ENCODE results near the gene TMEM107. TPM values are rescaled to one million over a fixed set of nuclear protein-coding genes. Genes with fewer than 3 reads are reported as not detected.
A peak's percentile ranks its signal among the peaks of the same experiment; 100 is the strongest.

TMEM107 gene
- total and polyA plus RNA-seq, 4 experiments from 2014 or later = 25.0 to 43.7 (median 33.9) TPM

- Mint-ChIP-seq H3K9me3 (peaks cover 0 to 26% (median 0%) of the 10 kb centered on the region in 8 donors), H3K27me3 (peaks cover 12 to 35% of the 10 kb centered on the region in 2 donors), H3K36me3 (peaks cover 0 to 35% of the 10 kb centered on the region in 2 donors), H3K4me1 (peaks cover 48 to 70% (median 59%) of the 10 kb centered on the region in 4 donors), H3K4me3 (peak overlapping the region; percentile 85 to 99 (median 92)), H3K27ac (peak overlapping the region; percentile 69 to 100 (median 89))
- Histone ChIP-seq H3K27ac (ENCODE audit: low read depth, low read length) (no peak overlapping the region), H3K27me3 (ENCODE audit: insufficient read depth, low read length) (peaks cover 20% of the 10 kb centered on the region), H3K36me3 (ENCODE audit: insufficient read depth, low read length) (no peaks in the 10 kb centered on the region), H3K4me3 (ENCODE audit: low read length in 2 of 2) (peak overlapping the region; percentile 49 to 68), H3K9me3 (ENCODE audit: control insufficient read depth in 1 of 2, low read length in 2 of 2) (no peaks in the 10 kb centered on the region), H3K4me1 (ENCODE audit: insufficient read depth, low read length) (peaks cover 69% of the 10 kb centered on the region)
- intact Hi-C loops (cut with micrococcal nuclease) = loop anchor here (1.0 kb wide), 1 partner anchor 14 kb away; no protein-coding TSS in a partner anchor
- peak in 4 of 5 donors; percentile 21 to 27 (median 23) for DNase-seq
- POLR2A ChIA-PET (ENCODE audit: partially characterized antibody) = interaction anchor here (0.8 to 9.5 kb wide), 18 partner anchors 14 to 438 kb away, joined by 3 to 152 read pairs (median 4); partner anchors contain the start of genes BORCS6, CTC1, RNF227 and SLC25A35
- CTCF ChIA-PET (ENCODE audit: partially characterized antibody) = interaction anchor here (0.6 to 2.8 kb wide), 6 partner anchors 14 to 1077 kb away, joined by 3 to 21 read pairs (median 4); no protein-coding TSS in a partner anchor
Measured at GRCh38 chr17:8124350-8125153, 51.6 kb downstream of the TMEM107 start.

DNA sequence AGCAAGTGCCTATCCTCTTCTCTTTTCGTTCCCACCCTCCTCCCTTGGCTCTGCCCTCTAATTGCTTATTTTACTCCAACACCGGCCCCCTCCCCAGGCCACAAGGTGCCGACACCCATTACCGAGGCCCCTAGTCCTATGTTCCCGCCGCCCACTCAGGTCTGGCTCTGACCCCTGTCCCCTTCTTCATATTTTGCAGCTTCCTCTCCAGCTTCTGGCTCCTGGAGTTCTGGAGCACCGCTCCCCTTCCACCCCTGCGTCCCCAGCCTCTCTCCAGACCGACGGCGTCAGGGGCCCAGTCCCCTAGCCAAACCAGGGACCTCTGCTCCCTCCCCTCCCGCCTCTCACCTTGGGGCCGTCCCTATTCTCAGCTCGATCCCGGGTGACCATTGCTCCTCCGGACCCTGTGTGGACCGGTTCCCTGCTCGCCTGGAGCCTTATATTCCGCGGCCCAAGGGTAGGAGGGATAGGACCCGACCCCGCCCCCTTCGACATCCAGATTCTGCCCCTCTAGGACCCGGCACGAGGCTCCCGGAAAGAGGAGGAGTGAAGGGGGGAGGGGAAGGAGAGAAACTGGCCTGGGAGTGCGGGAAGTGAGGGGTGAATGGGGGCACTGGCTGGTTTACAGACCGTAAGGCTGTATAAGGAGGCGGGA, 52.4 kb downstream of the TMEM107 start, which contains the start of gene HES7:
TSS of gene HES7 (minus strand) at position 412 of the 655 bp plus-strand sequence. CDS start at position 390, 22 bp downstream.
- ChIA-PET POLR2A (ENCODE audit: partially characterized antibody) (interaction anchor here (0.8 to 9.5 kb wide), 17 partner anchors 14 to 438 kb away, joined by 3 to 152 read pairs (median 5); partner anchors contain the start of genes BORCS6, CTC1, RNF227 and SLC25A35), CTCF (ENCODE audit: partially characterized antibody) (interaction anchor here (0.7 to 2.8 kb wide), 7 partner anchors 13 to 177 kb away, joined by 3 to 21 read pairs (median 4); no protein-coding TSS in a partner anchor)
- peaks cover 69% of the 10 kb centered on the region for H3K4me1 ChIP-seq (ENCODE audit: insufficient read depth, low read length)
- peak within 1 kb of the TSS; percentile 85 to 99 (median 92) for H3K4me3 Mint-ChIP-seq
- H3K27ac Mint-ChIP-seq = peak within 1 kb of the TSS; percentile 77 to 100 (median 89)
- H3K9me3 ChIP-seq (ENCODE audit: control insufficient read depth in 1 of 2, low read length in 2 of 2) = no peaks in the 10 kb centered on the region
- H3K36me3 ChIP-seq (ENCODE audit: insufficient read depth, low read length) = no peaks in the 10 kb centered on the region
- H3K27ac ChIP-seq (ENCODE audit: low read depth, low read length) = no peak within 1 kb of the TSS
- H3K4me1 Mint-ChIP-seq = peaks cover 49 to 77% (median 64%) of the 10 kb centered on the region in 4 donors
- peaks cover 0 to 32% (median under 1%) of the 10 kb centered on the region in 8 donors for H3K9me3 Mint-ChIP-seq
- H3K27me3 Mint-ChIP-seq = peaks cover 12 to 40% of the 10 kb centered on the region in 2 donors
- H3K27me3 ChIP-seq (ENCODE audit: insufficient read depth, low read length) = peaks cover 20% of the 10 kb centered on the region
- peaks cover 0 to 41% of the 10 kb centered on the region in 2 donors for H3K36me3 Mint-ChIP-seq
- H3K4me3 ChIP-seq (ENCODE audit: low read length in 2 of 2) = peak within 1 kb of the TSS; percentile 49 to 68
- no peak for DNase-seq
- intact Hi-C loops (cut with micrococcal nuclease) = no loop called here

GRCh38 chr17:8122924-8123694, 53.1 kb downstream of the TMEM107 start:
- Histone ChIP-seq H3K27me3 (ENCODE audit: insufficient read depth, low read length) (peaks cover 20% of the 10 kb centered on the region), H3K9me3 (ENCODE audit: control insufficient read depth in 1 of 2, low read length in 2 of 2) (no peaks in the 10 kb centered on the region), H3K4me3 (ENCODE audit: low read length in 2 of 2) (peak overlapping the region; percentile 49 to 68), H3K27ac (ENCODE audit: low read depth, low read length) (no peak overlapping the region), H3K36me3 (ENCODE audit: insufficient read depth, low read length) (no peaks in the 10 kb centered on the region), H3K4me1 (ENCODE audit: insufficient read depth, low read length) (peaks cover 74% of the 10 kb centered on the region)
- H3K36me3 Mint-ChIP-seq = peaks cover 0 to 48% of the 10 kb centered on the region in 2 donors
- intact Hi-C loops (cut with micrococcal nuclease) = no loop called here
- ChIA-PET CTCF (ENCODE audit: partially characterized antibody) (interaction anchor here (0.7 to 2.8 kb wide), 6 partner anchors 13 to 44 kb away, joined by 3 to 21 read pairs (median 3); no protein-coding TSS in a partner anchor), POLR2A (ENCODE audit: partially characterized antibody) (interaction anchor here (0.6 to 9.5 kb wide), 15 partner anchors 15 to 129 kb away, joined by 3 to 152 read pairs (median 6); partner anchors contain the start of gene BORCS6)
- H3K4me1 Mint-ChIP-seq = peaks cover 55 to 84% (median 70%) of the 10 kb centered on the region in 4 donors
- peak; percentile 46 to 57 (median 51) for DNase-seq
- H3K27ac Mint-ChIP-seq = peak overlapping the region; percentile 20 to 100 (median 79)
- peak overlapping the region; percentile 85 to 99 (median 92) for H3K4me3 Mint-ChIP-seq
- peaks cover 0 to 33% (median under 1%) of the 10 kb centered on the region in 8 donors for H3K9me3 Mint-ChIP-seq
- H3K27me3 Mint-ChIP-seq = peaks cover 12 to 47% of the 10 kb centered on the region in 2 donors

Small RNAs within 50 kb of the gene (microRNA-seq; reads per million reads assigned to microRNA genes)
- gene MIR4521 (ENCODE audit: borderline microRNAs expressed, borderline number of aligned reads, borderline replicate concordance) = 30.9 reads per million, percentile 54 among the genes with 10 or more reads in this experiment
- gene MIR6883 (ENCODE audit: borderline microRNAs expressed, borderline number of aligned reads, borderline replicate concordance) = not detected

Other genes starting within 250 kb of the TMEM107 start
- 10 to 100 TPM; 13.4 to 14.4 TPM for gene KCNAB3, start 246.5 kb downstream of the TMEM107 start, total RNA-seq
- under 1 TPM in 1 of 2 donors, not detected in 1; 0.53 TPM for gene KCNAB3, start 246.5 kb downstream of the TMEM107 start, polyA plus RNA-seq
- gene TRAPPC1, start 244.4 kb downstream of the TMEM107 start, total RNA-seq = 100 to 1,000 TPM; 116 TPM
- gene TRAPPC1, start 244.4 kb downstream of the TMEM107 start, polyA plus RNA-seq = 100 to 1,000 TPM; 239 to 240 TPM
- gene CNTROB, start 244.2 kb downstream of the TMEM107 start, total RNA-seq = 10 to 100 TPM; 29.7 to 30.1 TPM
- 10 to 100 TPM in 1 of 2 donors, 1 to 10 TPM in 1; 3.9 to 12.6 TPM for gene CNTROB, start 244.2 kb downstream of the TMEM107 start, polyA plus RNA-seq
- not detected for gene GUCY2D, start 173.8 kb downstream of the TMEM107 start, total RNA-seq
- gene GUCY2D, start 173.8 kb downstream of the TMEM107 start, polyA plus RNA-seq = under 1 TPM; 0.18 TPM
- under 1 TPM in 1 of 2 experiments, not detected in 1; 0.15 TPM for gene ALOX15B, start 137.3 kb downstream of the TMEM107 start, total RNA-seq
- gene ALOX15B, start 137.3 kb downstream of the TMEM107 start, polyA plus RNA-seq = not detected
- under 1 TPM in 1 of 2 experiments, not detected in 1; 0.44 TPM for gene ALOX12B, start 88.7 kb downstream of the TMEM107 start, total RNA-seq
- under 1 TPM in 1 of 2 donors, not detected in 1; 0.79 TPM for gene ALOX12B, start 88.7 kb downstream of the TMEM107 start, polyA plus RNA-seq
- gene ALOXE3, start 57.9 kb downstream of the TMEM107 start, total RNA-seq = under 1 TPM; 0.32 to 0.33 TPM
- gene ALOXE3, start 57.9 kb downstream of the TMEM107 start, polyA plus RNA-seq = under 1 TPM in 1 of 2 donors, not detected in 1; 0.20 TPM
- gene HES7, start 52.3 kb downstream of the TMEM107 start, total RNA-seq = not detected
- not detected for gene HES7, start 52.3 kb downstream of the TMEM107 start, polyA plus RNA-seq
- 10 to 100 TPM; 78.9 to 79.4 TPM for gene PER1, start 24.0 kb downstream of the TMEM107 start, total RNA-seq
- 10 to 100 TPM in 1 of 2 donors, 1 to 10 TPM in 1; 3.7 to 18.6 TPM for gene PER1, start 24.0 kb downstream of the TMEM107 start, polyA plus RNA-seq
- 100 to 1,000 TPM; 190 to 203 TPM for gene VAMP2, start 13.4 kb downstream of the TMEM107 start, total RNA-seq
- 100 to 1,000 TPM in 1 of 2 donors, 10 to 100 TPM in 1; 41.6 to 106 TPM for gene VAMP2, start 13.4 kb downstream of the TMEM107 start, polyA plus RNA-seq
- 10 to 100 TPM; 19.2 to 19.4 TPM for gene BORCS6, start 13.8 kb upstream of the TMEM107 start, total RNA-seq
- gene BORCS6, start 13.8 kb upstream of the TMEM107 start, polyA plus RNA-seq = 10 to 100 TPM; 13.3 to 21.9 TPM
- under 1 TPM; 0.67 to 0.83 TPM for gene AURKB, start 34.2 kb upstream of the TMEM107 start, total RNA-seq
- gene AURKB, start 34.2 kb upstream of the TMEM107 start, polyA plus RNA-seq = under 1 TPM in 1 of 2 donors, not detected in 1; 0.36 TPM
- 100 to 1,000 TPM; 310 to 317 TPM for gene CTC1, start 71.7 kb upstream of the TMEM107 start, total RNA-seq
- 10 to 100 TPM; 17.0 to 46.8 TPM for gene CTC1, start 71.7 kb upstream of the TMEM107 start, polyA plus RNA-seq
- gene PFAS, start 72.9 kb upstream of the TMEM107 start, total RNA-seq = 10 to 100 TPM; 23.0 to 29.1 TPM
- 10 to 100 TPM in 1 of 2 donors, 1 to 10 TPM in 1; 8.9 to 14.8 TPM for gene PFAS, start 72.9 kb upstream of the TMEM107 start, polyA plus RNA-seq
- gene RANGRF, start 112.3 kb upstream of the TMEM107 start, total RNA-seq = 10 to 100 TPM; 39.7 to 42.8 TPM
- gene RANGRF, start 112.3 kb upstream of the TMEM107 start, polyA plus RNA-seq = 10 to 100 TPM; 77.5 to 96.2 TPM
- 1 to 10 TPM; 7.3 to 8.4 TPM for gene SLC25A35, start 119.0 kb upstream of the TMEM107 start, total RNA-seq
- 1 to 10 TPM in 1 of 2 donors, under 1 TPM in 1; 0.86 to 1.1 TPM for gene SLC25A35, start 119.0 kb upstream of the TMEM107 start, polyA plus RNA-seq
- not detected for gene ARHGEF15, start 133.9 kb upstream of the TMEM107 start, total RNA-seq
- gene ARHGEF15, start 133.9 kb upstream of the TMEM107 start, polyA plus RNA-seq = not detected
- gene ODF4, start 163.5 kb upstream of the TMEM107 start, total RNA-seq = not detected
- not detected for gene ODF4, start 163.5 kb upstream of the TMEM107 start, polyA plus RNA-seq
- 1,000 to 10,000 TPM; 2,761 to 2,878 TPM for gene RPL26, start 206.8 kb upstream of the TMEM107 start, total RNA-seq
- gene RPL26, start 206.8 kb upstream of the TMEM107 start, polyA plus RNA-seq = 1,000 to 10,000 TPM; 1,274 to 1,731 TPM
- gene RNF222, start 221.4 kb upstream of the TMEM107 start, total RNA-seq = under 1 TPM; 0.15 to 0.17 TPM
- gene RNF222, start 221.4 kb upstream of the TMEM107 start, polyA plus RNA-seq = under 1 TPM; 0.08 to 0.14 TPM